Measurements from ENCODE around the gene SCN8A.

Gene SCN8A

DNA sequence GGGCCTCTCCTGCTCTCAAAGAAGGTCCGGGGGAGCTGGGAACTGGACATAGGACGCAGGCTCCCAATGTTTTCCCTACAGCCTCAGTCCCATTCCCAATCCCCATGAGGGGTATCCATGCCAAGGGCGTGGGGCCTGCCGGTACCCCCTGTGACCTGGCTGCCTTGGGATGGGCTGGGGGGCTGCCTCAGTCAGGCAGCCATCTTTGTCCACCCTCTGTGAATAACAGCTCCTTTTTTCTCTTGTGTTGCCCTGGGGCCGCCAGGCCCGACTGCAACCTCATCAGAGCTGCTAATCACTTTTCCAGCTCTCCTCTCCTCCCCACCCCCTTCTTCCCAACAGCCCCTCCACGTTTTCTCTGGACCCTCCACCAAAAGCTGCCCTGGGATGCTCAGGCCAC is 246.3 kb downstream of the SCN8A start:
- no peak for DNase-seq

DNA sequence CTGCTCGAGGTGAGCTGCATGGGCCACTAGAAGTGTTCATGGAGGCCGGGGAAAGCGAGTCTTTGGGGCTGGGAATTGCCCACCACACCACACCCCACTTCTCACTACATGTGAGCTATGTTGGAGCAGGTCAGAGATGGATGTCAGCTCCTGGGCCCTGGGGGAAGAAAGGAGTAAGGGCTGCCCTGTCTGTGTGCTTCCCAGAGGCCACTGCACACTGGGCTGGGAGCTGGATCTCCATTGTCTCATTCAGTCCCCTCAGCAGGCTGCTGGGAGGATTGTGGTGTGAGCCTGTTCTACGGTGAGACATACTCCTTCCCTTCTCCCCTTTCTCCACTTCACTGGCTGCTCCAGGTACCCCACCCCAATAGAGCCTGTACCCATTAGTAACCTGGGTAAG is 247.0 kb downstream of the SCN8A start:
- DNase-seq, result no peak

DNA sequence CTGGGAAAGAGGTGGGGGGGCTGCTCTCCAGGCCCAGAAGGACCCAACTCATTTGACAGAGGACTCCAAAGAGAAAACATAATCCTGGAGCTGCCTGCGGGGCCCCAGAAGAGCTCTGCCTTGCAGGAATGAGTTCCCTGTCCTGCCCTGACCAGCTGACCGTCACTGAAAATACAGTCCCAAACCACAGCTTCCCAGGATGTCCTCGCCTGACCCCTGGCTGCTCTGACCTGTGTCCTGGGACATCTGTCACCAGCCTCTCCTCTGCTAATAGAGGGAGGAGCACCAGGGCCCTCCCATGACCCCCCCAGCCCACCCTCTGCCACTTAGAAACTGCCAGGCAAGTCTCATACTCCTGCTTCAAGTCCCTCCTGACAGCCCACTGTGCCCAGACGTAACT is 247.7 kb downstream of the SCN8A start:
- no peak for DNase-seq

DNA sequence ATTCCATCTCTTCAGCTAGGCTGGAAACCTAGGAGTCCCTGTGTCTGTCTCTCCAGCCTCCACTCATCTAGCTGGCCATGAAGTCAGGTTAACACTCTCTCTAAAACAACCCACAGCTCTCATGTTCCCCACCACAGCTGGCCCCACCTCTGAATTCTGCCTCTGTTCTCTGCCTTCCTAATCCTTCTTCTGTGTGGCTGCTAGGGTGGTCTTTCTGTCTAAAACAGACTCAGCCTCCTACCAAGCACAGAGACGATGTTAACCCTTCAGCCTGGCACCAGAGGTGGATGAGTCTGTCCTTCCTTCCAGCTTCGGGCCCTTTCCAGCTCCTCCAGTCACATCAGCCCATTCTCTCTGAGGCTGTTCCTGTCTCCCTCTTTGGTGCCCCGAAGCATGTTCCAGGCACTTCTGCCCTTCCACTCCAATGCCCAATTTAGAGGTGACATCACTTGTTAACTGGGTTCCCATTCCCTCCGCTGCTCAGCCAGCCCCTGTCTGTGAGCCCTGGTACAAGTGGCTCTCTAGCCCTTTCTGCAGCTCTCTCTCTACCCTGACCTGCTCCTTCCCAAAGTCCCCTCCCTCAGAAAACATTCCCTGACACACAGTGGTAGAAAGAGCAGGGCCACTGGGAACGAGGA is 248.4 kb downstream of the SCN8A start:
- DNase-seq, result no peak

DNA sequence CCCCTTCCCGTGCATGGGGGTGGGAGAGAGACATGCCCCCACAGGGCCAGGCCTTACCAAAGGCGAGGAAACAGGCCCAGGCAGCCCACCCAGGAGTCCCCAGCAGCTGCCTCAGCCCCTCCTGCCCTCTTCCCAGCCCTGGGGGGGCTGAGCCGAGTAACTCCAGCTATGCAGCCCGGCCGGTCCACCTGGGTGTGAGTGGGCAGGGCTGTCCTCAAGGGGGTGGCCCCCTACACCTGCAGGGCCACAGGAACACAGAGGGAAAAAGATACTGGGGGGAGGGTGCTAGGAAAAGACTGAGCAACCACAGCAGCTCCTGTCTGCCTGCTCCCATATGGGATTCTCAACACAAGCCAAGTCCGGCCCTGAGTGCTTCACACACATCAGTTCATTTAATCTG is 249.9 kb downstream of the SCN8A start:
- DNase-seq, result no peak

DNA sequence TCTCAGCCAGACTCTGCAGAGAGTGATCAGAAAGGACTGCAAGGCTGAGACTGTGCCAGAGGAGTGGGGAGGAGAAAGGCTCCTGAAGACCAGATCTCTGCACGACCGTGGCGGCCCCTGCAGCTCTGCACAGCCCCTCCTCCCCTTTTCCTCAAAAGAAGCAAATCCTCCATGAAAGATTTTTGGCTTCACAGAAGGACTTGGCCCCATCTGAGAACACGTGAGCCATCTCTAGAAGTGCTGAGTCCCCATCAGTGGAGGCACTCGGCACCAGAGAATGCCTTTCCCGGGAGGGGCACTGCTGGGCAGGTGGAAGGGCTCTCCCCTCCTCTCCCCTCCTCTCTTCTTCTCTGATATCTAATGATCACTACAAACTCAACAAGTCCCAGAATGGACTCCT is 250.7 kb downstream of the SCN8A start:
- DNase-seq, result no peak

DNA sequence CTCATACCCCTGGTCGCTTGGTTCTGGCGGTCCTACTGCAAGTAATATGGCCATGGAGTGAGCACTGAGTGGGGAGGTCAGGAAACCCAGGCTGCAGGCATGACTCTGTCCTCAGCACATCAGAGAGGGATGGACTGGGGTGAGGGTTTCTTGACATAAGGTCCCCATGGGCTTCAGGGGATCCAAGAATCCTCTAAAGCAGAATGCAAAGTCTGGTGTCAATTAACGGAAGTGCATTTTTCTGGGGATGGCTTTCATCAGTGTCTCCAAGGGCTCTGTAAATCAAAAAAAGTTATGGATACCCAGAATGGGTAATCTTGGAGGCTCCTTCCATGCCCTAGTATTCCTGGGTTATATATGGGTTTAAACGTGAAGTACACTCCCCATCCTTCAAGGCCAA is 253.8 kb downstream of the SCN8A start:
- DNase-seq, result no peak

DNA sequence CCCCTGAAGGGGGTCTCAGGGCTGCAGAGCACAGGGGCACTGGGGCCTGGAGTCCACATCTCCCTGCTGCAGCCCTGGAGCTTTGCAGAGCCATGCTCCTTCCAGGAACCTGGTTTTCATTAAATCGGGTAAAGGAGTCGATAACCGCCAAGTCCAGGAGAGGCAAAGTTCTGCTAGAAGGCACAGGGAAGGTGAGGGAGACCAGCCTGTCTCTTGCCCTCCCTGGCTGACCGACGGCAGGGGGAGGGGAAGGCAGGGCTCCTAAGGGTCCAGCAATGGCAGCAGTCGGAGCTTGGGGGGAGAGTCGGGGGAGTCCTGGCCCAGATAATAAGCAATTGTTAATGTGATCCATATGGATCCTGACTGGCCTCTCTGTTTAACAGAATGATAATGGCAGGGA is 254.4 kb downstream of the SCN8A start:
- DNase-seq, result no peak

DNA sequence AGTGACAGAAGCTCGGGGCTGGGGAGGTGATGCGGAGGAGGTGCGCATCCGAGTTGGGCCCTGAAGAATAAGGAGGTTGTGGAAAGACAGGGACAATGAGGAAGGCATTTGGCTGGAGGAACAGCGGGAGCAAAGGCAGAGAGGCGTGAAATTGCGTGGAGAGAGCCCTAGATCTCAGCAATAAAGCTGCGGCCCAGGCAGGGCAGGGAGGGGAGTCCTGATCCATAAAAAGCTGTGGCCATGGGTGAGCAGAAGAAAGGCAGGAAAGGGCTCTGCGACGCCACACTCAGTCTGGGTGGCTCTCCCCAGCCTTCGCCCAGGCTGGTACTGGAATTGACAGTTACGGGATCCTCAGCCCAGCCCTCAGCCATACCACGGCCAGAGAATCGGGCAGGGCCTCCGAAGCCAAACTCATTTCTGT is 255.2 kb downstream of the SCN8A start:
- DNase-seq, result no peak

DNA sequence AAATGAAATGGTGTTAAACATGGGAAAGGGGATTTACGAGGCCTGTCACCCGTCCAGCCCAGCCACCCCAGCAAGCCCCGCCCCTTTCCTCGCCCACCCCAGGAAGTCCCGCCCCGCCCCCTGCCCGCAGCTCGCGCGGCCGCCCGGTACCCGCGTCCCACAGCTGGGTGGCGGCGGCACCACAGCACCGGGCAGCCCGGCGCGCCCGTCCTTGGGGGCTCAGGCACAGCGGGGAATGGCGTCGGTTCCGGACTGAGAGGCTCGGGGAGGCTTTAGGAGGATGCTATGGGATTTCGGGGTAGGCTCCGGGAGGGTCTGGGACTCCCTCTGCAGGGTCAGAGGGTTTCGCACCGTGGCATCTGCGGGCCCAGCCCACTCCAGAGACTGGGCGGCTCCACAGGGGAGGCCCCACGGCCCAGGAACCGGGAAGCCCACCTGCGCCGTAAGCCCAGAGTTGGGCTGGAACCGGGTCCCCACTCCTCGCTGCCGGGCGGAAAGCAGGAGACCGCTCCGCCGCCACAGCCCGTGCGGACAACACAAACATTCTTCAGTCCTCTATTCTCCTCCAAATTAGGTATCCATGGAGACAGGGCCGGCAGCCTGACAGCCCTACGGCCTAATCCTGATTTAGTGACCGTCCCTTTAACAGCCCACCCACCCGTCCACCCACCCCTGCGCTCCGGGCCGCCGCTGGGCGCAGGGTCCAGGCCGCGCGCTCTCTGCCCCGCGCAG is 256.0 kb downstream of the SCN8A start:
- DNase-seq, result no peak

DNA sequence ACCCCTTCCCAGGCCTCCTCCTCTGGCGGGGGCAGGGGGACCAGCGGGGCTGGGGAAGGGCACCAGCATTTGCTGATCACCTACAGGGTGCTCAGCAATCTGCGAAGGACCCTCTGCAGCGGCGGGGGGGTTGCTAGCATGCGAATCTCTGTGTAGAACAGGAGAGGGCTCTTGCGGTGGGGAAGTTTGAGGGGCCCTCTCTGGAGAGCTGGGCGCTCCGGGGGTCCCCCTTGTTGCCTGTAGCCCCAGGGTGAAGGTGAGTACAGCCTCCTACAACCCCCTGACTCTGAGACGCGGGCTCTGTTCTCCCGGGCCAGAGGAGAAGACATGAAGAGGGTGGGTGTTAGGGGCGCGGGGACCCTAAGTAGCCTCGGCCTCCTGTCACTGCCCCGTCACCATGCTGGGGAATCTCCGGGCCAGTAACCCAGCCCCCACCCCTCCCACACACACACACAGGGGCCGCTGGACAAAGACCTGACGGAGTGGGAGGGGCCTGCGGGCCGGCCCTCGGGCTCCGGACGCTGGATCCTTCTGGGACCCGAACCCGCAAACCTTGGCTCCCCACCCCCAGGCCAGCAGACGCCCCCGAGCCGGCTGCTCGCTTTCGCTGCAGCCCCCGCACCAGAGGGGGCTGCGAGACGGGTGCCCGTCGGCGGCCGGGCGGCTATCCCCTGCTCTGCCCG is 256.8 kb downstream of the SCN8A start:
- no peak for DNase-seq

DNA sequence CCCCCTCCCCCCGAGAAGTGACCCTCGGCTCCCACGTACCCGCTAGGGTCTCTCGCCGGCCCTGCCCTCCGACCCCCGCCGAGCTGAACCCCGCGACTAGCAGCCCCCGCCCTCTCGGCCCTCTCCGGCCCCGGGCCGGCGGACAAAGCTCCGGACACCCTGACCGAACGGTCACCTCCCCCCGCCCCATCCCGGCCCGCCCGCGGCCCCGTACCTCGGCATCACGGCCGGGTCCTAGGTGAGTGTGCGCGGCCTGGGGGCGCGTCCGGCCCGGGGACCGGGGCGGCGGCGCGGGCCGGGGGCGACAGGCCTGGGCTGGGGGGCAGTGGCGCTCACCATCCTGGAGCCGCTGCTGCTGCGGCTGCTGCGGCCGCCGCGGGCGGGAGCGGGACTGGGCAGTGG is 257.3 kb downstream of the SCN8A start, which contains the start of gene FIGNL2:
TSS of gene FIGNL2 (minus strand) at position 393 of the 402 bp plus-strand sequence. CDS start 26,305 bp downstream, outside the sequence.
- DNase-seq, result no peak

DNA sequence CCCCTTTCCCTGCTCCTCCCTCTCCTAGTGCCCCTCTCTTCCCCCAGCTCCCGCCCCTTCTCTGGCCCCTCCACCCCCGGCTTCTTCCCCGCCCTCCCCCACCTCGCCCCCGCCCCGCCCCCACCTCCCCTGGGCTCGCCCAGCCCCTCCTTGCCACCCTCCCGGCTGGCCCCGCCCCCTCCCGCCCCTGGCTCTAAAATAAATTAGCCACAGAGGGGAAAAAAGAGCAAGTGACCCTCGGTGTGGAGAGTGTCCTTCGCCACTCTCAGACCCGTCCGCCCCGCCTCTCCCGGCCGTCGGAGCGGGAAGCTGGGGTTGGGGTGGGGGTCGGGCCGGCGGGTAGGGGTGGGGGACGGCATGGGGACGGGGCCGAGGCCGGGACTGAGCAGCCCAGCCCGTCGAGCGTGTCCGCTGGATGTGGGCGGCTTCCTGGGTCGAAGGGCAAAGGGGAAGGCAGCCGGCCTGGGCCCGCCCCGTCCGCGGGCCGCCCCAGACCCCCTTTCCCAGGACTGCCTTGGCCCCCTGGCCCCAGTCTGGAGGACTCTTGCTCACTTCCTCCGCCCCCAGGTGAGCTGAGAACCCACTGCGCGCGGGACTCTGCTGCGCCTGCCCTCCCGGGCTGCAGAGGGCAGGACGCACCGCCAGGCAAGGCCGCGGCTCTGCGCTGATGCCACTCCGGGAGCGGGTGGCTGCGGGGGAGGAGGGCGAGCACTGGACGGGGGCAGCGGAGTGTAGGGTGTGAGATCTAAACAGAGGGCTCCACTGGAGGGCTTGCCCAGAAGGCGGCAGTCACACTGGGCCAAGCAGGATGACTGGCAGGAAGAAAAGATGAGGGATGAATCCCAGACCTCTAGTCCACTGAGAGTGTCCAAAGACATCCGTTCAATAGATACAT is 258.1 kb downstream of the SCN8A start:
- no peak for DNase-seq

DNA sequence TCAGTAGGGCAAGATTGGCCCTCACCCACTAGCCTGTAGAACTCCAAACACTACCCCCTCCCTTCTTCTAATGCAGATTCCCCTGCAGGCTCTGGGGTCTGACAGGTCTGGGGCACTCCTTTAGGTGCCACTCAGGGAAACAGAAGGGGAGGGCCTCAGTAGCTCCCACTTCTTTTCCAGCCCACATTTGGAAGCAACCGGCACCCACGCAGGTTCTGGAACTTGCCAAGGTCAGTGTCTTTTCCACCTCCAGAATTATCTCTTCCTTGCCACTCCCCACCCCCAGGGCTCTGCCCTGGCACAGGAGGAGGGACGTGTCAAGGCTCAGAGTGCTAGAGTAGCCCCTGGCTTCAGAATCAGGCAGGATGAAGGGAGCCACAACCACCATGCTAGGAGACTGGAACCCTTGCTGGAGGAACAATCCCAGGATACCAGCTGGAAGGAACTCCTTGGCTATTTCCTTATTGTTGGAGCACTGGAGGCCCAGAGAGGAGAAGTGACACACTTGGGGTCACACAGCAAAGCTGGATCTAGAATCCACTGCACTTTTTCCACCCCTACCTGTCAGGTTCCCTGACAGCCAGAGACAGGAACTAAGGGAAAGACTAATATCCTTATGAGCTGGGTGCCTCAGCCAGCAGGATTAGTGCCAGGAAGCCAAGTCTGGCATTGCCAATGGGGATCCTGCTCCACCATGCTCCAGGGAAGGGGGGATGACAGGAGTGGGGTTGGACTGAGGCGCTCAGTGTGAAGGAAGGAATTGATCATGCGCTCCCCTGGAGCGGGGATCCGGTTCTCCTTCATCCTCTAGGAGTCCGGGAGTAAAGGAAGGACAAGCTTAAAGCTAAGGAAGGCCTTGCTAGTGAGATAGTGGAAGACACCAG is 259.3 kb downstream of the SCN8A start:
- DNase-seq, result no peak

DNA sequence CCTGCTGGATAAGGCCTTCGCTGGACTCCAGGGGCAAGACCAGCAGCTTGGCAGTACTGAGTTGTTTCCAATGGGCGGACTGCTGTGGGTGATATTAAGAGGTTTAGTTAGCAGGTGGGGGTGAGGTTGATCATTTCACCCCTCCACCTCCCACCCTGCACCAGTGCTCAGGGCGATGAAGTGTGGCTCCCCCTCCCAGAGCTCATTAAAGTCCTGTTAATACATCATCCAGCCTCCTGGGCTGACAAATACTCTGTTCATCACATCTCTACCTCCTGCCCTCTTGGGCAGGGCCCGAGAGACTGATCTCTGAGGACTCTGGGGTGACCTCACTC is 259.9 kb downstream of the SCN8A start:
- DNase-seq, result no peak

DNA sequence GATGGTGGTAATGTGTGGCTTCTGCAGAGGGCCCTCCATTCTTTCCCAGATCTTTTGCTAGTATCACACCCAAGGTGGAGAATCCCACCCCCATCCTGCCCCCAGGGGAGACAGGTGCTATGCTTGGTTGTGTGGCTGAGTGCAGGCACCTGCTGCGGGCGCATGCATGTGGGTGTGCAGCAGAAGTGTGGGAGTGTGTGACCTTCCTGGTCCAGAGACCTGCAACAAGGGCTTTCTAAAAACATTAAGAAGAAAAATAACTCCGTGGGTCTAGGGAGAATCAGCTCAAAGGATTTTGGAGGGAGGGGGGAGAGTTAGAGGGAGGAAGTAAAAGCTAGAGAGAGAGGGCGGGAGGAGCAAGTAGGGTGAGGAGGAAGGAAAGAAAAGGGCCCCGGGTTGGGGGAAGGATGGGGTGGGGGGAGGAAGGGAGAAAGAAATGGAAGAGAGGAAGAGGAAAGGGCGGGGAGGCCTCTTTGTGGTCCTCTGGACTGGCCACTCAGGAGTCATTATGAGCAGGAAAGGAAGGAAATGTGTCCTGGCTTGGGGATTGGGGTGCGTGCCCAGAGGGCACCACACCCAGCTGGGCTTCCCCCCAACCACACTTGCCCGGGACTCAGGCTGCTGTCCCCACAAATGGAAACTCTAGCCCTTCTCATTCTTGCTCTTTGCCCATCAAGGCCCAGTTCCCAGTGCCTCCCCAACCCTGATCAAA is 260.5 kb downstream of the SCN8A start:
- no peak for DNase-seq

DNA sequence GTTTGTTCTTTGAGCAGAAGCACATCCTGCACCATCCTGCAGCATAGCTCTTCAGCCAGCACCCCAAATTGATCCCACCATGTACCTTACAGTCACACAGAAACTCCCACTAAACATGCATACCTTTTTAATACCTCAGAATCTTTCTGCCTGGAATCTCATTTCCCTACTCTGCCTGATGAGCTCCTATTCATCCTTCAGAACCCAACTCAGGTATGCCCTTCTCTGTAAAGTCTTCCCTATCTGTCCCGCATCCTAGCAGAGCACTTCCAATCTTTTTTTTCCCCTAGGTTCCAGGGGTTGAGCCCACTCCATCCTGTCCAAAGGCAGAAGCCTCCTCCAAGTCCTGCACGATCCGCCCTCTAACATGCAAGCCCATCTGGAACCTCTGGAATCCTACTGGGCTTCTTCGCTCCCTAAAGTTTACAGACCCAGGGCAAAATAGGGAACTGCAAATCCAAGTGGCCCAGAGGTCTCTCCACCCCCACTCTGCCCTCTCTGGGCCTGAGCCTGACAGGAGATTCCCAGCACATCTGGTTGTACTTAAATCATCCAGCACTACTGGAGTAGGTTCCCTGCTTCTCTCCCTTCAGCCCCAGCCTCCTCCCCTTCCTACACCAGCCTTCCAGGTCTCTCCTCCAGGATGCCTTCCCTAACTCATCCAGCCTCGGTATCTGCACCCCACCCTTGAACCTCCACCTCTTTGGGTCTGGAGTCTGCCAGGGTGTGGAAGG is 261.5 kb downstream of the SCN8A start:
- no peak for DNase-seq

DNA sequence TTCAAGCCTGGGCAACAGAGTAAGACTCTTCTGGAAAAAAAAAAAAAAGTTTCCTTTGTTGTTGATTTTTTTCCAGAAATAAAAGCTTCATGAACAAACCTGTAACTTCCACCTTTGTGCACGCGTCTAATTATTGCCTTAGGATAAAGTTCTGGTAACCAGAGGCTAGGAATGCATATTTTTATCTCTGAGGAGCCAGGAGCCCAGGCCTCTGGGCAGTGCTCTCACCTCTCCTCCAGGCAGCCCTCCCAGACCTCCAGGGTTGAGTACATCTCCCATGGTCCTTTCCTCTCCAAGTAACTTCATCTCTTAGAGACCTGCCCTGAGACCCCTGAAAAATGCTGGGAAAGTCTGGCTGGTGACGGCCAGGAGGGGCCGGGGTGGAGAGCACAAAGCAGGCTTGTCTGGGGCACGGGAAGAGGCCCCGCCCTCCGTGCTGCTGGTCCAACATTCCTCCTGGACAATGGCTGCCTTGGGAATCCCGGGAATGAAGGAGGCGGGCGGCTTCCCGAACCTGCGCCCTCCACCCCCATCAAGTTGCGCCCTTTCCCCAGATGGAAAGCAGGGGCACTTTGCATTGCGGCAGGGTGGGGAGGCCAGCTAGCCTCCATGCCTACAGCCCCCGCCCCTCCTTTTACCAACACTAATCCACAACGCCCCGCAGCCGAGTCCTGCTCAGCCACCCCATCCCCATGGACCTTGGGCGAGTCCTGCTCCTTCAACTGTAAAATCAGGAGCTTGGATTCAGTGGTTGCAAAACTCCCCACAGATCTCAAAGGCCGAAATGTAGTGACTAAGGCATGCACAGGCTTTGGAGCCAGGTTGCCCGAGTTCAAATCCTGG is 264.8 kb downstream of the SCN8A start:
- DNase-seq, result no peak

DNA sequence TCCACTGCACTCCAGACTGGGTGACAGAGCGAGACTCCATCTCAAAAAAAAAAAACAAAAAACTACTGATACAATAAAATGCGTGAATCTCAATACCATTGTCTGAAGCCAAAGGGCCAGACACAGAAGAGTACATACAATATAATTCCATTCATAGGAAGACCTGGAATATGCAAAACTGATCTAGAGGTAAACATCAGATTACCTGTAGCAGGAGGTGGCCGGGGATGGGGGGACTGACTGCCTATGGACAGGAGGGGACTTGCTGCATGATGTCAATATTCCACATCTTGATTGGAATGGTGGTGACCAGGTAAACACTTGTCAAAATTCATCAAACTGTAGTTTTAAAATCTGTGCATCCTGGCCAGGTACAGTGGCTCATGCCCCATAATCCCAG is 270.0 kb downstream of the SCN8A start:
- DNase-seq, result no peak

Measured in GDM1 (cell line).